Measurements from ENCODE around the gene PTPRR. TPM values are rescaled to one million over a fixed set of nuclear protein-coding genes. Genes with fewer than 3 reads are reported as not detected.

PTPRR gene
- total and polyA plus RNA-seq, 2 of the 4 experiments (the other 2 are of a cell fraction) = 0.18 to 0.21 TPM

DNA sequence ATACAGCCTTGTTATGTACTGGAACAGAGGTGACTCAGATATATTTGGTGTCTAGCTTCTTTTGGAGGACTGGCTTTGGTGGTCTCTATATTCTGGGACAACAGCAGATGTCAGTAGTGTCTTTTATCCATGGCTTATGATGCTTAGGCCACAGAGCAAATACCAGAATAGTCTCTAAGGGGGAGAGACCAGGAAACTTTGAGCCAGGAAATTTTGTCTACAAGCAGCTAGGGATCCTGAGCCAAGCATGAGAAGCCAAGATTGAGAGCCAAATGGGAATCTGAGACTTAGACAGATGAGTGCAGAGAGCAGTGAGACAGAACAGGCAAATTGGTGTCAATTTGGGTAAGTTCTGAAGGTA, 28.4 kb upstream of the PTPRR start:
- dilution Hi-C loops (cut with HindIII; ENCODE audit: low sequenced_read_pairs, unreplicated experiment) (no loop called here), in situ Hi-C loops (cut with MboI; ENCODE audit: low sequenced_read_pairs) (no loop called here), intact Hi-C loops (cut with micrococcal nuclease) (no loop called here)
- Histone ChIP-seq H3K27me3 (ENCODE audit: control insufficient read depth, insufficient read depth, low read length) (no peaks in the 10 kb centered on the region), H2BK120ac (ENCODE audit: low read depth, low read length) (no peak overlapping the region), H3K18ac (ENCODE audit: low read depth, low read length) (no peak overlapping the region), H4K91ac (ENCODE audit: insufficient read depth, low read depth, low read length) (no peak overlapping the region), H2AFZ (replicated peaks; ENCODE audit: low read length, poor library complexity) (no peak overlapping the region), H3K4me3 (ENCODE audit: insufficient read depth, low read depth, low read length) (no peak overlapping the region), H3K36me3 (ENCODE audit: control insufficient read depth, insufficient read depth, low read length) (no peaks in the 10 kb centered on the region), H3K4ac (ENCODE audit: low read depth, low read length) (no peak overlapping the region), H3K79me1 (ENCODE audit: low read depth in 1 of 2, low read length in 2 of 2) (no peaks in the 10 kb centered on the region), H3K23ac (ENCODE audit: low read depth, low read length) (no peak overlapping the region), H3K9ac (ENCODE audit: low read depth, low read length) (no peak overlapping the region), H3K9me3 (ENCODE audit: control insufficient read depth, insufficient read depth, low read length) (peaks cover 2% of the 10 kb centered on the region; the same call in 1 of the 2 replicates), H4K5ac (ENCODE audit: low read depth, low read length) (no peak overlapping the region), H3K27ac (ENCODE audit: insufficient read depth, low read length) (no peak overlapping the region), H2BK15ac (ENCODE audit: low read depth, low read length) (no peak overlapping the region), H4K8ac (ENCODE audit: low read depth in 2 of 2, low read length in 2 of 2) (no peak overlapping the region), H2BK5ac (ENCODE audit: low read depth, low read length, poor library complexity, severe bottlenecking) (no peak overlapping the region), H2AK5ac (ENCODE audit: low read depth, low read length) (no peak overlapping the region), H3K14ac (replicated peaks; ENCODE audit: low read depth, low read length) (no peak overlapping the region), H2BK20ac (ENCODE audit: low read depth, low read length) (no peak overlapping the region), H2AK9ac (replicated peaks; ENCODE audit: low read depth, low read length, poor library complexity) (no peak overlapping the region), H4K20me1 (ENCODE audit: insufficient read depth, low read length) (no peaks in the 10 kb centered on the region), H3K56ac (ENCODE audit: extremely low read depth, insufficient read depth, low read length) (no peak overlapping the region), H3K4me1 (ENCODE audit: control insufficient read depth, insufficient read depth, low read length) (no peaks in the 10 kb centered on the region), H3K9me1 (ENCODE audit: insufficient read depth, low read length) (no peaks in the 10 kb centered on the region), H3K4me2 (ENCODE audit: low read depth, low read length) (no peak overlapping the region)
- ChIA-PET POLR2A (ENCODE audit: unreplicated experiment) (no interaction called here), CTCF (no interaction called here)
- ATAC-seq (ENCODE audit: low read depth) (no peak), DNase-seq (no peak)
- TF ChIP-seq CHD1 (IDR thresholded peaks at IDR 0.05; ENCODE audit: low read depth, low read length) (no peak), FOS (IDR thresholded peaks at IDR 0.05; ENCODE audit: low read depth, low read length) (no peak), USF2 (IDR thresholded peaks at IDR 0.05; ENCODE audit: low read depth, low read length) (no peak), BHLHE40 (IDR thresholded peaks at IDR 0.05; ENCODE audit: low read depth, low read length) (no peak), RFX5 (IDR thresholded peaks at IDR 0.05; ENCODE audit: low read depth, low read length) (no peak), RCOR1 (IDR thresholded peaks at IDR 0.05; ENCODE audit: insufficient replicate concordance, low read length) (no peak), SMC3 (IDR thresholded peaks at IDR 0.05; ENCODE audit: low read depth, low read length) (no peak), NFE2L2 (IDR thresholded peaks at IDR 0.05; ENCODE audit: low read depth, low read length) (no peak), ELK1 (IDR thresholded peaks at IDR 0.05; ENCODE audit: borderline replicate concordance, low read depth, low read length) (no peak), MAFK (IDR thresholded peaks at IDR 0.05; ENCODE audit: low read depth, low read length) (no peak), POLR2A (IDR thresholded peaks at IDR 0.05; ENCODE audit: low read depth, low read length) (no peak), MAZ (IDR thresholded peaks at IDR 0.05; ENCODE audit: borderline replicate concordance, low read depth, low read length) (no peak), CEBPB (IDR thresholded peaks at IDR 0.05; ENCODE audit: low read depth, low read length) (no peak), RAD21 (IDR thresholded peaks at IDR 0.05; ENCODE audit: low read length) (no peak), MXI1 (IDR thresholded peaks at IDR 0.05; ENCODE audit: borderline replicate concordance, low read depth, low read length) (no peak), CTCF (conservative IDR thresholded peaks at IDR 0.05; ENCODE audit: low read depth, low read length) (no peak)
- BruUV-seq (replicated peaks) = no TSS peak

Measured in IMR-90 (cell line).